Mesendoderm (in vitro differentiated cells): ENCODE results near the gene MAML3.

Experiments used
- DNase-seq: peaks from one replicate; pipeline ENCODE4 v3.0.0; 2013
- H2AK5ac ChIP-seq: 2 replicates; pipeline ENCODE4 v1.6.1; 2013; ENCODE audit warnings: low read length, inconsistent platforms
- H2BK120ac ChIP-seq: 2 replicates; pipeline ENCODE4 v1.6.1; 2013; ENCODE audit warnings: low read depth, mild to moderate bottlenecking, low read length, moderate library complexity, mixed read lengths
- H2BK15ac ChIP-seq: replicated peaks from 2 replicates; pipeline ENCODE4 v1.6.1; 2013; ENCODE audit warnings: low read depth, mild to moderate bottlenecking, moderate library complexity
- H2BK5ac ChIP-seq: 2 replicates; pipeline ENCODE4 v1.6.1; 2013; ENCODE audit warnings: low read length, inconsistent platforms
- H3K18ac ChIP-seq: 2 replicates; pipeline ENCODE4 v1.6.1; 2013; ENCODE audit warnings: mild to moderate bottlenecking, low read length, mixed read lengths
- H3K23ac ChIP-seq: one replicate; pipeline ENCODE4 v1.6.1; 2013; ENCODE audit warnings: low read length
- H3K27ac ChIP-seq: 2 replicates; pipeline ENCODE4 v1.5.1; 2013; ENCODE audit warnings: low read depth, mild to moderate bottlenecking, inconsistent platforms, low read length, moderate library complexity
- H3K27me3 ChIP-seq: 2 replicates; pipeline ENCODE4 v1.6.1; 2013; ENCODE audit warnings: low read length, control low read depth, mild to moderate bottlenecking, inconsistent platforms; ENCODE audit not compliant: insufficient read depth, poor library complexity
- H3K36me3 ChIP-seq: 2 replicates; pipeline ENCODE4 v1.6.1; 2013; ENCODE audit warnings: low read length, inconsistent platforms; ENCODE audit not compliant: control insufficient read depth, insufficient read depth
- H3K4ac ChIP-seq: one replicate; pipeline ENCODE4 v1.6.1; 2013; ENCODE audit warnings: low read depth, mild to moderate bottlenecking, low read length, moderate library complexity
- H3K4me1 ChIP-seq: 2 replicates; pipeline ENCODE4 v1.6.1; 2013; ENCODE audit warnings: low read depth, low read length, inconsistent platforms; ENCODE audit not compliant: control insufficient read depth
- H3K4me2 ChIP-seq: 2 replicates; pipeline ENCODE4 v1.6.1; 2013; ENCODE audit warnings: low read length
- H3K4me3 ChIP-seq: 2 replicates; pipeline ENCODE4 v1.5.1; 2013; ENCODE audit warnings: mild to moderate bottlenecking, low read length
- H3K56ac ChIP-seq: one replicate; pipeline ENCODE4 v1.6.1; 2013; ENCODE audit warnings: low read length
- H3K79me1 ChIP-seq: 2 replicates; pipeline ENCODE4 v1.6.1; 2013; ENCODE audit warnings: low read length, inconsistent platforms
- H3K79me2 ChIP-seq: 2 replicates; pipeline ENCODE4 v1.6.1; 2013; ENCODE audit warnings: mild to moderate bottlenecking, low read length; ENCODE audit not compliant: control insufficient read depth, insufficient read depth
- H3K9ac ChIP-seq: 2 replicates; pipeline ENCODE4 v1.6.1; 2013; ENCODE audit warnings: low read length, inconsistent platforms
- H4K5ac ChIP-seq: one replicate; pipeline ENCODE4 v1.6.1; 2013; ENCODE audit warnings: low read length
- H4K8ac ChIP-seq: one replicate; pipeline ENCODE4 v1.6.1; 2013; ENCODE audit warnings: low read depth, mild to moderate bottlenecking, control low read depth, low read length, moderate library complexity
- WGBS: extraction: QIAGEN DNeasy Blood & Tissue Kit; methylation state at CpG from one replicate; pipeline ENCODE4 v1.1.7; 2013; ENCODE audit warnings: low lambda C conversion rate, missing lambda C conversion rate; ENCODE audit not compliant: insufficient coverage; ENCODE audit errors: extremely low coverage; 5-methylcytosine and 5-hydroxymethylcytosine counted together

The MAML3 gene

DNA sequence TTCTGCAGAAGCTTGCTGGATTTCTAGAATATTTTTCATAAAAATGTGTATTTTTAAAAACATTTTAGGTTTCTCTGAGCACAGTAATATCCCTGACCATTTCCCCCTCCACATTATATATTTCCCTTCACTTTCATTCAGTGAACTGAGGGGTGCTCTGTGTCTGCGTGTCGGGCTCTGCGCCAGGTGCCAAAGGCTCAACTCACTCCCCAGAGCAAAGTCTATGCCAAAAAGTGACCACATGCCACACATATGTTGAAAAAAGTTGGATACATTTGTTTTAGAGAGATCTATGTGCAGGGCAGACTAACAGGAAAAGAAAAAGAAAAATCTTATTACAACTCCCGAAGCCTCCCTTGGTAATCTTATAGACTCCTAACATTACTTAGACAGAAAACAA lies 254.6 kb downstream of the MAML3 start:
- peaks cover 2% of the 10 kb centered on the region for H3K79me2 ChIP-seq
- peaks cover 15% of the 10 kb centered on the region for H3K4me1 ChIP-seq
- no CpG with 5 or more reads among the region's 4 CpGs for WGBS
- H3K9ac ChIP-seq, result no peak overlapping the region
- H4K5ac ChIP-seq, result no peak overlapping the region
- no peak overlapping the region for H3K4ac ChIP-seq
- no peak overlapping the region for H3K23ac ChIP-seq
- no peak overlapping the region for H2BK5ac ChIP-seq
- no peak overlapping the region for H3K56ac ChIP-seq
- no peak overlapping the region for H3K18ac ChIP-seq
- H2BK120ac ChIP-seq, result no peak overlapping the region
- H3K27me3 ChIP-seq, result no peaks in the 10 kb centered on the region
- no peak overlapping the region for H3K27ac ChIP-seq
- H4K8ac ChIP-seq, result no peak overlapping the region
- H3K4me2 ChIP-seq, result no peak overlapping the region
- no peak overlapping the region for H3K4me3 ChIP-seq
- no peaks in the 10 kb centered on the region for H3K79me1 ChIP-seq
- DNase-seq, result no peak
- no peaks in the 10 kb centered on the region for H3K36me3 ChIP-seq
- H2BK15ac ChIP-seq, result no peak overlapping the region
- H2AK5ac ChIP-seq, result no peak overlapping the region

DNA sequence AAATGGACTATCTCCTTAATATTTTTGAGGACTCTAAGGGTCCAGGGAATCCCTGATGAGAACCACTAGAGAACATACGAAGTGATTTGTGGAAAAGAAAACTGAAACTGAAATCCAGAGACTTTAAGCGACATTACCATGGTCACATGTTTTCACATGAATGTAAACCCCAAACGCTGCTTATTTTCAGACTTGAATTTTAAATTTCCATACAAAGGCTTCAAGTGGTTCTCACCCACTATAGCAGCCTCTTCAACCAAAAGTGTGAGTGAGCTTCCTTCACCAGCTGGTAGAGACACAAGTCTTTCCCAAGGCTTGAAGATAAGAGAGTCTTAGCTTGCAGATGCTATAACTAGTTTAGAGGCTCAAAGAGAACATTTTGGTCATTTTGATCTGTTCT lies 255.7 kb downstream of the MAML3 start:
- Histone ChIP-seq H3K9ac (no peak overlapping the region), H3K4me1 (peaks cover 15% of the 10 kb centered on the region), H2BK5ac (no peak overlapping the region), H3K79me1 (no peaks in the 10 kb centered on the region), H3K4me3 (no peak overlapping the region), H3K23ac (no peak overlapping the region), H2BK15ac (no peak overlapping the region), H3K56ac (no peak overlapping the region), H3K27me3 (no peaks in the 10 kb centered on the region), H3K36me3 (no peaks in the 10 kb centered on the region), H4K8ac (no peak overlapping the region), H3K4ac (no peak overlapping the region), H3K4me2 (no peak overlapping the region), H3K79me2 (peaks cover 2% of the 10 kb centered on the region), H3K27ac (no peak overlapping the region), H4K5ac (no peak overlapping the region), H2BK120ac (no peak overlapping the region), H2AK5ac (no peak overlapping the region), H3K18ac (no peak overlapping the region)
- DNase-seq, result no peak
- WGBS, result no CpG with 5 or more reads among the region's 3 CpGs

DNA sequence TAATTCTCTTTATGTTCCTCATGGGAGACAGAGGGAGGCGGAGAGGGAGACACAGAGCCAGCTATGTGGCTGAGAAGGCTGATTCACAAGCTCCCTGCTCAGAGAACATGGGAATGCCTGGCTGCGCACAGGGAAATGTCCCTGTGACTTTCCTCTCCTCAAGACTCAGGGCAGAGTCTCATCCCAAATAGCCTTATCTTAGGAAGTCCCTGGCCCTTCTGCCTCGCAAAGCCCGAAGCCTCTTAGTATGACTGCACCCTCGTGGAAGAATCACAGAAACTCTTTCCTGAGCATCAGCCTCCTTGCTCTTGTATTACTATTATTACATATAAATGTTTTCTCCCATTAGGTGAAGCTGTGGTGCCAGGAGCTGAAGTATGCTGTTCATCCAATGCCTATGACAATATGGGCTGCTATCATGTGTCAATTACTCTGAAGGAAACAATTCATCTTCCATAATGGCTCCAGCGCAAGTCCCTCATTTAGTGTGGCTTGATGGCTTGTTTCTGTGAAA lies 257.8 kb downstream of the MAML3 start:
- Histone ChIP-seq H4K8ac (no peak overlapping the region), H3K4me3 (no peak overlapping the region), H3K79me2 (no peaks in the 10 kb centered on the region), H2BK15ac (no peak overlapping the region), H3K4ac (no peak overlapping the region), H3K27ac (no peak overlapping the region), H2BK120ac (no peak overlapping the region), H3K9ac (no peak overlapping the region), H3K4me1 (peaks cover 5% of the 10 kb centered on the region), H3K56ac (no peak overlapping the region), H2BK5ac (no peak overlapping the region), H3K23ac (no peak overlapping the region), H2AK5ac (no peak overlapping the region), H3K27me3 (no peaks in the 10 kb centered on the region), H3K18ac (no peak overlapping the region), H4K5ac (no peak overlapping the region), H3K79me1 (no peaks in the 10 kb centered on the region), H3K4me2 (no peak overlapping the region), H3K36me3 (no peaks in the 10 kb centered on the region)
- no CpG with 5 or more reads among the region's 6 CpGs for WGBS
- no peak for DNase-seq

DNA sequence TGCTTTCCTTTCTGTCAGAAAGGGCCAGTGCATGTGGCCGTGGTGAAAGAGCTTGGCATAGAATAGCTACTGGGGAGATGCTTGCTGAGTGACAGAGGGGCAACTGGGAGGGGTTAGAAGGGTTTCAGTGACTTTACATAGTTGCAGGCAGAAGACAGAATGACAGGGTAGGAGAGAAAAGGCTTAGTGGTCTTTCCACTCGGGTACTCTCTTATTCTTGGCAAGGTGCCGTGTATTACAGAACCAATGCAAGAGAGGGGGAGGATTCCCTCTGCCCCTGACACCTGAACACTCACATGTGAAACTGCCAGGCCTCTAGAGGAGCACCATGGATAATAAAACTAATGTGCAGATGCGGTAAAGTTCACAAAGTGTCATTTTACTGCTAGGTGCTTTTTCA lies 260.2 kb downstream of the MAML3 start:
- no peak overlapping the region for H3K18ac ChIP-seq
- no peak for DNase-seq
- no peaks in the 10 kb centered on the region for H3K4me1 ChIP-seq
- WGBS, result no CpG with 5 or more reads among the region's 4 CpGs
- no peaks in the 10 kb centered on the region for H3K79me2 ChIP-seq
- no peak overlapping the region for H2BK5ac ChIP-seq
- no peak overlapping the region for H3K56ac ChIP-seq
- no peak overlapping the region for H3K23ac ChIP-seq
- no peaks in the 10 kb centered on the region for H3K79me1 ChIP-seq
- H3K4ac ChIP-seq, result no peak overlapping the region
- H3K4me3 ChIP-seq, result no peak overlapping the region
- no peaks in the 10 kb centered on the region for H3K36me3 ChIP-seq
- no peak overlapping the region for H2BK120ac ChIP-seq
- no peak overlapping the region for H2BK15ac ChIP-seq
- H2AK5ac ChIP-seq, result no peak overlapping the region
- H4K5ac ChIP-seq, result no peak overlapping the region
- no peak overlapping the region for H3K9ac ChIP-seq
- no peak overlapping the region for H3K27ac ChIP-seq
- no peak overlapping the region for H4K8ac ChIP-seq
- H3K27me3 ChIP-seq, result no peaks in the 10 kb centered on the region
- H3K4me2 ChIP-seq, result no peak overlapping the region

DNA sequence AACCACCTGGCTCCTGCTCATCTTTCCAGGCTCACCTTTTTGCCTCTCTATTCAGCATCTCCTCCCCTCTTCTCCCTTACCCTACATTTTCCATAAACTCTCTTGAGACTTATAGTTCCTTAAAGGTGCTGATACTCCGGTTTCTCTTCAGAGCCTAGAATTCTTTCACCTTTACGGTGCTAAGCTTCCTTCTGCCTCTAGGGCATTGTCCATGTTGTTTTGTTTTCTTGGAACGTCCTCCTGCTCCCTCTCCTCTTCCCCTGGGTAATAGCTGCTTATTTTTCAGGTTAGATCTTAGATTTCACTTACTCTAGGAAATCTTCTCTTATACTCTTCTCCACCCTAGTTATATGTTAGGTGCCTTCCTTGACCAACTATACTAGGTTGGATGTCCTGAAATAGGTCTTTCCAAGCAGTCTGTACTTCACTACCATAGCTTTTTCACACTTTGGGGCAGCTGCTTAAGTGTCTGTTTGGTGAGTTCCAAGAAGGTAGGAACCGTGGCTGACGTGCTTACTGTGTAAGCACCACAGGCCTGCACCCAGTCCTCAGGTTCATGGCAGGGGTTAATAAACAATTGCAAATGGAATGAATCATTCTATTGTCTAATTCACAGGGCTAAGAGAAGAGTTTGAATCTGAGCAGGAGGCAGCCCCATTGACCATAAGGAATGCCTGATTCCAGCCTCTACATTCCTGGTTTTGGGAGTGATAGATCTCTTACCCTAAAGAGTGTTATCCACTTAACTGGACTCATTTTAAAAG lies 260.8 kb downstream of the MAML3 start:
- no peak overlapping the region for H2BK120ac ChIP-seq
- no peak overlapping the region for H3K18ac ChIP-seq
- no peak overlapping the region for H2BK15ac ChIP-seq
- peaks cover under 1% of the 10 kb centered on the region for H3K4me1 ChIP-seq
- H3K4ac ChIP-seq, result no peak overlapping the region
- H3K56ac ChIP-seq, result no peak overlapping the region
- H3K36me3 ChIP-seq, result no peaks in the 10 kb centered on the region
- H4K8ac ChIP-seq, result no peak overlapping the region
- no peak overlapping the region for H3K9ac ChIP-seq
- H3K27me3 ChIP-seq, result no peaks in the 10 kb centered on the region
- peak; percentile 56 for DNase-seq
- H3K4me2 ChIP-seq, result no peak overlapping the region
- H3K79me1 ChIP-seq, result no peaks in the 10 kb centered on the region
- no peak overlapping the region for H2AK5ac ChIP-seq
- H2BK5ac ChIP-seq, result no peak overlapping the region
- no peaks in the 10 kb centered on the region for H3K79me2 ChIP-seq
- H3K4me3 ChIP-seq, result no peak overlapping the region
- no peak overlapping the region for H4K5ac ChIP-seq
- no peak overlapping the region for H3K23ac ChIP-seq
- no peak overlapping the region for H3K27ac ChIP-seq
- WGBS, result no CpG with 5 or more reads among the region's 5 CpGs

DNA sequence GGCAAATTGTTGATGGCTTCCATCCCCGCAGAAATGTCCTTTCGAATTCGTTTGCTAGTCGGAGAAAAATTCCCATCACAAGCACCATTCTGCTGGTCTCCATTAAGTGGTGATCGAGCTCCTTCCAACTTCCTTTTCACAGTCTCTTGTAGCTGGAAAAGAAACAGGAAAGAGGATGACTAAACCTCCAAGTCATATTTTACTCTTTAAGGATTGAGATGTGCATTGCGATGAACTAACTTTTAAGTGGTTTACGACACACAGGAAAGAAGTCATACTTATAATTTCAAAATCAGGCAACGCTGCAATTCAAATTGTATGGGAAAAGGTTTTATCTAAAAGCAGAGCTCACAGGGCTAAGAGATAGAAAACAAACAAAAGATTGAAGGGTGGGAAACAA lies 263.2 kb downstream of the MAML3 start:
- Histone ChIP-seq H3K9ac (no peak overlapping the region), H3K4me2 (no peak overlapping the region), H2BK5ac (no peak overlapping the region), H3K23ac (no peak overlapping the region), H3K27ac (no peak overlapping the region), H3K4me1 (peaks cover 2% of the 10 kb centered on the region), H3K56ac (no peak overlapping the region), H3K4me3 (no peak overlapping the region), H2AK5ac (no peak overlapping the region), H3K4ac (no peak overlapping the region), H3K27me3 (no peaks in the 10 kb centered on the region), H3K36me3 (no peaks in the 10 kb centered on the region), H3K79me2 (no peaks in the 10 kb centered on the region), H2BK15ac (no peak overlapping the region), H2BK120ac (no peak overlapping the region), H3K18ac (no peak overlapping the region), H3K79me1 (peaks cover 3% of the 10 kb centered on the region), H4K8ac (no peak overlapping the region), H4K5ac (no peak overlapping the region)
- WGBS, result no CpG with 5 or more reads among the region's 8 CpGs
- DNase-seq, result no peak
